HG03045 (cell line): ENCODE data around the gene NINL.

Experiments
- ATAC-seq: cut with Tn5 transposase; IDR thresholded peaks from one replicate; pipeline ENCODE4 v1.9.1; 2021; ENCODE audit warnings: mild to moderate bottlenecking, moderate library complexity; ENCODE audit not compliant: unreplicated experiment

Gene NINL

DNA sequence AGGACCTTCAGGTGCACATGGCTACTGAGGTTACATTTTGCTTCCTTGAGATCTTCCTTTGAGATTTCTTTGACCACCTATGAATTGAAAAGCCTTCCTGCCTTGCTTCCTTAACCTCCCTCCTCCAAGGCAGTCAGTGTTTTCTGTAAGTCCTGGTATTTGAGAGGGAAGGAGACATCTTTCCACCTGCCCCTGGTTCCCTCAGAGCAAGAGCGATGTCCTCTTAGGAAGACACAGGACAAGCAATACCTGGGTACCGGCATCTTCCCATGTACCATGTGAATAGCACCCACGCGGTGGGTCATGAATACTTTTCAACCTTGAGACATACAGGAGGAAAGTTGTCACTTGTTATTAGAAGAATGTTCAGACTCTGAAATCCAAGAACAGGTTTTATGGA, 140.8 kb downstream of the NINL start:
- no peak for ATAC-seq

- ATAC-seq = no peak
Measured at GRCh38 chr20:25439328-25439727, 146.0 kb downstream of the NINL start.

DNA sequence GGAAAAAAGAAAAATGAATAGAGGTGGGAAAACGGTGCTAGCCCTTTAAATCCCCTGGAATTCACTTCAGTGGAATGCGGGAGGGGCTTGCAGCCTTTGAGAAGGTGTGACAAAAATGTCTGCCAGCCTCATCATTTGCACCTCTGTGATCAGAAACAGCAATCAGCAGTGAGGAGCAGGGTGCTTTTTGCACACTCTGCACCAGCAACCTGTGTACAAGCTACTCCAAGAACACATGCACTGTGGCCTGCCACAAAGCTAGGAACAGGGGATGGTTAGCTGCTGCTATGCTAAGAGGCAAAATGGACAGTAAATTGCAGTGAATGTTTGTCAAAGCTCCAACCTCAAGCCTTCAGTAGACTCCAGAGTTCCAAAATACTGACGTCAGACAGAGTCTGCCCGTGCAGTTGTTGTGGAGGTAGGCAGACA, 148.2 kb downstream of the NINL start:
- no peak for ATAC-seq

DNA sequence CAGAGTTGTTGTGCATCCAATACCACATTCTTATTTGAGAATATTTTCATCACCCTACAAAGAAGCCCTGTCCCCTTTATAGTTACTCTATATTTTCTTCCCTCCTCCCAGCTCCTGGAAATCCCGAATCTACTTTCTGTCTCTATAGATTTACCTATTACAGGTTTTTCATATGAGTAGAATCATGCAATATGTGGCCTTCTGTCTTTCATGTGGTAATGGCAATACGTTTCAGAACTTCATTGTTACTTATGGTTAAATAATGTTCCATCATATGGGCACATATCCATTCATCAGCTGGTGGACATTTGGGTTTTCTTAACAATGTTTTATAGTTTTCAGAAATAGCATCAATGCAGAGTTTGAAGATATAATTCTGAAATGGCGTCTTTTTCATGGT, 160.8 kb downstream of the NINL start:
- no peak for ATAC-seq

- no peak for ATAC-seq
Measured at GRCh38 chr20:25422032-25422431, 163.3 kb downstream of the NINL start.

DNA sequence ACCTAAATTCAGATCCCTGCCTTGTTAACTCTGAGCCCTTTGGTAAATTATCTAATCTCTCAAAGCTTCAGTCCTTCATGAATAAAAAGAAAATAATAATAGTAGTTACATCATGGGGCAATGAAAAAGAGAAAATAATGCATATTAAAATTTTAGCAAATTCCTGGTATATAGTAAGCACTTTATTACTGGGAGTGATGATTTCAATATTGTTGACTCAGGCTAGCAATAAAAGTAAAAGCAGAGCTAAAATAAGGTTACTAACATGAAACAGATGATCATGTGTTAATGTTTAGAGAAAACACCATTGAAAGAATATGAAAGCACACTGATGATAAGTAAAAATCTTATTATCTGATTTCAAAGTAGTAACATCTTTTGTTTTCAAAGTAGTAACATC, 164.2 kb downstream of the NINL start:
- ATAC-seq = no peak

- no peak for ATAC-seq
Measured at GRCh38 chr20:25418776-25419175, 166.6 kb downstream of the NINL start.

DNA sequence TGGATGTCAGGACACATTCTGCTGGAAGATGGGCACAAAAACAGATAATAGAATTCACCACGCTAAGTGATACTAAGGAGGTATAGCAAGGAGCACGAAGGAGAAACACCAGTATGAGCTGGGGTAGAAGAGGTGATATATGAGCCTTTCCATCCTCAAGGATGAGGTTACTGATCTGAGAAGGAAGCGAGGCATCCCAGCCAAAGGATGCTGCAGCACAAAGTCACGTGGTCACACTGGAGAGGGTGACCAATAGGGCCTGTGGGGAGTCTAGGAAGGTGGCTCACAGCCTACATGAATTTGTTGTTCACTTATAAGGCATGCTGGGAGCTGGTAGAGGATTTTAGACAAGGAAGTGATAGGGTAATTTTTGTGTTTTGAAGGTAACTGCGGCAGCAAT, 176.4 kb downstream of the NINL start:
- ATAC-seq = no peak

DNA sequence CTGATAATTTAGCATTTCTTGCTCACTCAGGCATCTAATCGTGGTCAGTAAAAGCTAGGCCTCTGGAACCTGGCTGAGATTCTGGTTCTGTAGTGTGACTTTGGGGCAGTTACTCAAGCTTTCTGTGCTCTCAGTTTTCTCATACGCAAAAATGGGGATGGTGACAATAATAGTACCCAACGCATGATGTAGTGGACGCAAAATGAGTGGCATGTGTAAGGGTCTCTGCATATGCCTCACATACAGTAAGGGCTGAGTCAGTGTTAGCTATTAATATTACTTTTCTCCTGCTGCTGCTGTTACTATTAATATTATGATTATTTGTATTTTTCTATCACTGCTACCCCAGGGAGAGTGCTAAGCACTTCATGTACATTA, 177.2 kb downstream of the NINL start:
- ATAC-seq = no peak

- peak; percentile 92 for ATAC-seq
Measured at GRCh38 chr20:25407311-25408169, 177.8 kb downstream of the NINL start, which contains the start of gene GINS1. Gene GINS1 (plus strand): TSS chr20:25407673. CDS start chr20:25407821, 148 bp downstream.
